K562 (cell line): ENCODE measurements around the gene ZDHHC24.

Experiments
- CBX5 ChIP-seq: IDR thresholded peaks from 2 replicates; pipeline ENCODE4 v1.6.1; 2014; ENCODE audit warnings: low read depth, borderline replicate concordance
- CTCF ChIP-seq, 3 experiments: IDR thresholded peaks in 2 of 3; conservative IDR thresholded peaks in 1 of 3; 2 replicates each; pipeline ENCODE4 v1.5.1; 2011 to 2012; ENCODE audit warnings: low read length in 3 of 3, mild to moderate bottlenecking in 3 of 3, control low read depth in 2 of 3, improper control_type of control experiment in 1 of 3, inconsistent platforms in 1 of 3, low read depth in 1 of 3, mixed read lengths in 1 of 3, moderate library complexity in 1 of 3; ENCODE audit not compliant: insufficient read depth in 2 of 3
- EZH2 ChIP-seq: IDR thresholded peaks from 2 replicates; pipeline ENCODE4 v1.6.1; 2012; ENCODE audit warnings: low read depth, mild to moderate bottlenecking, inconsistent platforms, low read length, borderline replicate concordance
- FOSL1 ChIP-seq: fragments of 200-800 bp; sonication (Bioruptor generic); conservative IDR thresholded peaks from 2 replicates; pipeline ENCODE4 v1.6.1; 2016; ENCODE audit warnings: missing genetic modification characterization, missing compliant biosample characterization
- HDAC2 ChIP-seq: fragments of 450-650 bp; IDR thresholded peaks from 2 replicates; pipeline ENCODE4 v1.6.1; 2016; ENCODE audit warnings: mild to moderate bottlenecking
- KDM4B ChIP-seq, 2 experiments: fragments of 450-650 bp in 1 of 2; sonication (generic) in 1 of 2; IDR thresholded peaks; 2 replicates each; pipeline ENCODE4 v1.6.1; 2016 to 2017; ENCODE audit warnings: borderline replicate concordance in 2 of 2, antibody characterized with exemption in 1 of 2, low read depth in 1 of 2, mild to moderate bottlenecking in 1 of 2
- NR2C2 ChIP-seq, 2 experiments: fragments of 200-800 bp in 1 of 2; sonication (Bioruptor generic) in 1 of 2; sonication (generic) in 1 of 2; formaldehyde crosslinking in 1 of 2; IDR thresholded peaks; 2 replicates each; pipeline versions ENCODE4 v1.6.1 to v1.8.0; 2016 to 2022; ENCODE audit warnings: mild to moderate bottlenecking in 1 of 2, missing compliant biosample characterization in 1 of 2, missing genetic modification characterization in 1 of 2, missing genetic modification reagents in 1 of 2
- SPI1 ChIP-seq: IDR thresholded peaks from 2 replicates; pipeline ENCODE4 v1.6.1; 2011; ENCODE audit warnings: low read depth, low read length, control low read depth, borderline replicate concordance
- SRF ChIP-seq, 2 experiments: fragments of 250-450, 450-650 bp in 1 of 2; sonication (Bioruptor Pico) in 1 of 2; sonication (generic) in 1 of 2; formaldehyde crosslinking; IDR thresholded peaks; 2 replicates each; pipeline versions ENCODE4 v1.5.0 to v1.5.1; 2020 to 2022; ENCODE audit warnings: mild to moderate bottlenecking in 1 of 2, missing genetic modification reagents in 1 of 2
- TCFL5 ChIP-seq: fragments of 250-450 bp; sonication (Bioruptor Pico); conservative IDR thresholded peaks from 2 replicates; pipeline ENCODE4 v1.6.1; 2021; ENCODE audit warnings: mild to moderate bottlenecking, moderate library complexity, matching md5 sums

GRCh38 chr11:66539170-66539869, 6.5 kb downstream of the ZDHHC24 start:
- TF ChIP-seq SRF (CRISPR knock-in tag; IDR thresholded peaks at IDR 0.05) (no peak), CTCF (IDR thresholded peaks at IDR 0.05 in 2 of 3, conservative IDR thresholded peaks at IDR 0.05 in 1 of 3; ENCODE audit: insufficient read depth in 2 of 3, low read depth in 1 of 3, low read length in 3 of 3) (no peak), EZH2 (no peak), TCFL5 (CRISPR knock-in tag) (no peak), NR2C2 (CRISPR knock-in tag; IDR thresholded peaks at IDR 0.05) (no peak), NR2C2 (tag; IDR thresholded peaks at IDR 0.05) (no peak), HDAC2 (no peak), FOSL1 (tag) (no peak), SPI1 (no peak), CBX5 (no peak), KDM4B (IDR thresholded peaks at IDR 0.05; ENCODE audit: borderline replicate concordance in 2 of 2, low read depth in 1 of 2) (no peak)
